PC-3 (cell line): Measurements from ENCODE around the gene RGS11. TPM values are rescaled to one million over a fixed set of nuclear protein-coding genes. Genes with fewer than 3 reads are reported as not detected.

ENCODE experiments used
- ATAC-seq: fragments of 200-7000 bp; cut with Tn5 transposase; 2 replicates; pipeline ENCODE4 v1.9.1; 2020; ENCODE audit warnings: mild to moderate bottlenecking, moderate library complexity
- BruUV-seq: library from RNA; stranded (reverse); fragments of 400-500 nt; replicated peaks from 2 replicates; lab custom pipeline; 2021; lab: Mats Ljungman, UMichigan
- CTCF ChIA-PET: fragments of 300-600 bp; sonication (Branson Sonifier 250); formaldehyde crosslinking; loops from one replicate; lab custom pipeline; 2022; ENCODE audit warnings: antibody characterized with exemption; lab: Charles Lee
- POLR2A ChIA-PET: fragments of 300-600 bp; sonication (Branson Sonifier 250); formaldehyde crosslinking; loops from one replicate; lab custom pipeline; 2022; ENCODE audit warnings: antibody characterized with exemption; ENCODE audit not compliant: unreplicated experiment; lab: Charles Lee
- DNase-seq: peaks from one replicate; pipeline ENCODE4 v3.0.0-alpha.2; 2015
- H2AFZ ChIP-seq: fragments of 300-600 bp; sonication (generic); 2 replicates; pipeline ENCODE4 v1.6.0; 2016; ENCODE audit warnings: antibody characterized with exemption, low read length
- H3F3A ChIP-seq: fragments of 300-600 bp; sonication (generic); one replicate; pipeline ENCODE4 v1.6.0; 2017; ENCODE audit warnings: antibody characterized with exemption, low read length, control low read depth, mild to moderate bottlenecking; ENCODE audit not compliant: unreplicated experiment
- H3K27ac ChIP-seq: fragments of 300-600 bp; sonication (generic); 2 replicates; pipeline ENCODE4 v1.5.1; 2016; ENCODE audit warnings: mild to moderate bottlenecking, low read length
- H3K27me3 ChIP-seq: fragments of 300-600 bp; sonication (generic); 2 replicates; pipeline ENCODE4 v1.6.1; 2016; ENCODE audit warnings: low read length, mixed read lengths
- H3K36me3 ChIP-seq: fragments of 300-600 bp; sonication (generic); 2 replicates; pipeline ENCODE4 v1.6.1; 2016; ENCODE audit warnings: low read depth, mixed run types, low read length, mixed read lengths
- H3K4me1 ChIP-seq: fragments of 300-600 bp; sonication (generic); 2 replicates; pipeline ENCODE4 v1.5.1; 2016; ENCODE audit warnings: low read length; ENCODE audit not compliant: insufficient read depth
- H3K4me2 ChIP-seq: fragments of 300-600 bp; sonication (generic); 2 replicates; pipeline ENCODE4 v1.6.0; 2016; ENCODE audit warnings: low read length
- H3K4me3 ChIP-seq: fragments of 300-600 bp; sonication (generic); 2 replicates; pipeline ENCODE4 v1.5.1; 2016; ENCODE audit warnings: mild to moderate bottlenecking, low read length, mixed read lengths
- H3K79me2 ChIP-seq: fragments of 300-600 bp; sonication (generic); 2 replicates; pipeline ENCODE4 v1.6.1; 2017; ENCODE audit warnings: low read length, mixed read lengths
- H3K9ac ChIP-seq: fragments of 300-600 bp; sonication (generic); 2 replicates; pipeline ENCODE4 v1.6.0; 2016; ENCODE audit warnings: mild to moderate bottlenecking, low read length
- H3K9me2 ChIP-seq: fragments of 300-600 bp; sonication (generic); replicated peaks from 2 replicates; pipeline ENCODE4 v1.6.1; 2016; ENCODE audit warnings: mixed run types, low read length, mixed read lengths
- H3K9me3 ChIP-seq: fragments of 300-600 bp; sonication (generic); 2 replicates; pipeline ENCODE4 v1.6.1; 2016; ENCODE audit warnings: low read length, mixed read lengths
- H4K20me1 ChIP-seq: fragments of 300-600 bp; sonication (generic); 2 replicates; pipeline ENCODE4 v1.6.1; 2016; ENCODE audit warnings: low read length, mixed read lengths
- EZH2 ChIP-seq: fragments of 300-600 bp; sonication (generic); IDR thresholded peaks from one replicate; pipeline ENCODE4 v1.6.1; 2017; ENCODE audit warnings: antibody characterized with exemption, mild to moderate bottlenecking, low read length; ENCODE audit not compliant: unreplicated experiment
- EZH2phosphoT487 ChIP-seq: fragments of 300-600 bp; sonication (generic); IDR thresholded peaks from 2 replicates; pipeline ENCODE4 v1.6.1; 2018; ENCODE audit warnings: mild to moderate bottlenecking, antibody characterized with exemption, low read length, borderline replicate concordance
- intact Hi-C: fragments of 100-400 bp; cut with micrococcal nuclease; formaldehyde crosslinking; loops from 2 replicates; pipeline ENCODE4 v1.9.0; 2023
- total RNA-seq: library from RNA; depleted of rRNA; stranded (reverse); fragments of >200 nt; gene quantifications from 2 replicates; pipeline ENCODE4 v1.2.3, GENCODE V29; 2014
- TF ChIP-seq, protein P1 (sequence below): fragments of 300-600 bp; sonication (generic); conservative IDR thresholded peaks from 2 replicates; pipeline ENCODE4 v1.5.1; 2017; ENCODE audit warnings: antibody characterized with exemption, low read depth, mild to moderate bottlenecking, low read length

Gene RGS11
- total RNA-seq, 1 experiment from 2014 or later = 1.2 TPM

- no peak for TF ChIP-seq EZH2
- no peaks in the 10 kb centered on the region for H3F3A ChIP-seq
- ChIA-PET POLR2A (interaction anchor here (0.6 kb wide), 1 partner anchor 12 kb away, joined by 19 read pairs; no protein-coding TSS in a partner anchor), CTCF (no interaction called here)
- intact Hi-C loops = no loop called here
- no peaks in the 10 kb centered on the region for H3K27me3 ChIP-seq
- no TSS peak for BruUV-seq
- H3K4me2 ChIP-seq = no peak overlapping the region
- DNase-seq = no peak
- ATAC-seq = no peak
- no peak overlapping the region for H2AFZ ChIP-seq
- H3K4me1 ChIP-seq = peaks cover 9% of the 10 kb centered on the region; the same call in 1 of the 2 replicates
- H3K79me2 ChIP-seq = no peaks in the 10 kb centered on the region
- H3K9me3 ChIP-seq = no peaks in the 10 kb centered on the region
- H4K20me1 ChIP-seq = no peaks in the 10 kb centered on the region
- no peak overlapping the region for H3K9ac ChIP-seq
- no peak overlapping the region for H3K4me3 ChIP-seq
- H3K27ac ChIP-seq = no peak overlapping the region
- no peaks in the 10 kb centered on the region for H3K36me3 ChIP-seq
- H3K9me2 ChIP-seq = no peaks in the 10 kb centered on the region
These were observed 21.3 kb downstream of the RGS11 start for GRCh38 chr16:254461-254860.

GRCh38 chr16:253833-254232, 21.9 kb downstream of the RGS11 start:
- no peaks in the 10 kb centered on the region for H3K9me3 ChIP-seq
- no peaks in the 10 kb centered on the region for H3K27me3 ChIP-seq
- ATAC-seq = no peak
- intact Hi-C loops = no loop called here
- no peak overlapping the region for H3K27ac ChIP-seq
- POLR2A ChIA-PET = interaction anchor here (0.6 kb wide), 1 partner anchor 11 kb away, joined by 19 read pairs; no protein-coding TSS in a partner anchor
- H3K4me2 ChIP-seq = no peak overlapping the region
- CTCF ChIA-PET = no interaction called here
- no peaks in the 10 kb centered on the region for H3K79me2 ChIP-seq
- no peak overlapping the region for H3K9ac ChIP-seq
- H4K20me1 ChIP-seq = no peaks in the 10 kb centered on the region
- no peaks in the 10 kb centered on the region for H3F3A ChIP-seq
- peaks cover 9% of the 10 kb centered on the region; the same call in 1 of the 2 replicates for H3K4me1 ChIP-seq
- no peaks in the 10 kb centered on the region for H3K9me2 ChIP-seq
- H3K36me3 ChIP-seq = no peaks in the 10 kb centered on the region
- H3K4me3 ChIP-seq = no peak overlapping the region
- BruUV-seq = no TSS peak
- TF ChIP-seq, protein P1, sequence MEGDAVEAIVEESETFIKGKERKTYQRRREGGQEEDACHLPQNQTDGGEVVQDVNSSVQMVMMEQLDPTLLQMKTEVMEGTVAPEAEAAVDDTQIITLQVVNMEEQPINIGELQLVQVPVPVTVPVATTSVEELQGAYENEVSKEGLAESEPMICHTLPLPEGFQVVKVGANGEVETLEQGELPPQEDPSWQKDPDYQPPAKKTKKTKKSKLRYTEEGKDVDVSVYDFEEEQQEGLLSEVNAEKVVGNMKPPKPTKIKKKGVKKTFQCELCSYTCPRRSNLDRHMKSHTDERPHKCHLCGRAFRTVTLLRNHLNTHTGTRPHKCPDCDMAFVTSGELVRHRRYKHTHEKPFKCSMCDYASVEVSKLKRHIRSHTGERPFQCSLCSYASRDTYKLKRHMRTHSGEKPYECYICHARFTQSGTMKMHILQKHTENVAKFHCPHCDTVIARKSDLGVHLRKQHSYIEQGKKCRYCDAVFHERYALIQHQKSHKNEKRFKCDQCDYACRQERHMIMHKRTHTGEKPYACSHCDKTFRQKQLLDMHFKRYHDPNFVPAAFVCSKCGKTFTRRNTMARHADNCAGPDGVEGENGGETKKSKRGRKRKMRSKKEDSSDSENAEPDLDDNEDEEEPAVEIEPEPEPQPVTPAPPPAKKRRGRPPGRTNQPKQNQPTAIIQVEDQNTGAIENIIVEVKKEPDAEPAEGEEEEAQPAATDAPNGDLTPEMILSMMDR = no peak
- no peak overlapping the region for H2AFZ ChIP-seq
- DNase-seq = no peak

GRCh38 chr16:252366-253337, 23.1 kb downstream of the RGS11 start:
- DNase-seq (no peak), ATAC-seq (no peak)
- no peak overlapping the region for H3K4me2 ChIP-seq
- no peaks in the 10 kb centered on the region for H3K36me3 ChIP-seq
- ChIA-PET CTCF (no interaction called here), POLR2A (no interaction called here)
- intact Hi-C loops = no loop called here
- no peaks in the 10 kb centered on the region for H3F3A ChIP-seq
- H3K79me2 ChIP-seq = no peaks in the 10 kb centered on the region
- peaks cover 9% of the 10 kb centered on the region; the same call in 1 of the 2 replicates for H3K4me1 ChIP-seq
- no TSS peak for BruUV-seq
- no peak for TF ChIP-seq EZH2phosphoT487
- no peak for TF ChIP-seq EZH2
- TF ChIP-seq, protein P1 = no peak
- H3K9ac ChIP-seq = no peak overlapping the region
- no peak overlapping the region for H3K27ac ChIP-seq
- no peaks in the 10 kb centered on the region for H3K27me3 ChIP-seq
- no peak overlapping the region for H2AFZ ChIP-seq
- no peaks in the 10 kb centered on the region for H3K9me3 ChIP-seq
- H4K20me1 ChIP-seq = no peaks in the 10 kb centered on the region
- H3K4me3 ChIP-seq = no peak overlapping the region
- no peaks in the 10 kb centered on the region for H3K9me2 ChIP-seq
